Endothelial cell of umbilical vein (primary cell): ENCODE measurements around the gene PTN. TPM values are rescaled to one million over a fixed set of nuclear protein-coding genes. Genes with fewer than 3 reads are reported as not detected.

Experiments
- BruUV-seq: library from RNA; stranded (reverse); fragments of 400-500 nt; replicated peaks from 2 replicates; lab custom pipeline; 2021; lab: Mats Ljungman, UMichigan
- CTCF ChIA-PET: fragments of 300-600, 350-600 bp; sonication (Branson Sonifier 250); formaldehyde crosslinking; loops from one replicate; lab custom pipeline; 2021; ENCODE audit warnings: antibody characterized with exemption, inconsistent platforms; lab: Charles Lee
- POLR2A ChIA-PET: fragments of 300-600, 350-600 bp; sonication (Branson Sonifier 250); formaldehyde crosslinking; loops from one replicate; lab custom pipeline; 2021; ENCODE audit warnings: antibody characterized with exemption, inconsistent platforms; lab: Charles Lee
- DNase-seq: peaks from one replicate; pipeline ENCODE4 v3.0.0-alpha.2; 2011; ENCODE audit warnings: low read depth, low spot score
- FAIRE-seq: peaks from 2 replicates; lab custom pipeline; 2011; peaks lifted over from hg19 to GRCh38; lab: Jason Lieb, UNC
- H2AFZ ChIP-seq: 2 replicates; pipeline ENCODE4 v1.6.0; 2012; ENCODE audit warnings: low read depth, low read length, control low read depth, inconsistent platforms
- H3K27ac ChIP-seq: 2 replicates; pipeline ENCODE4 v1.5.1; 2011; ENCODE audit warnings: low read depth, mild to moderate bottlenecking, control low read depth, low read length, moderate library complexity; ENCODE audit not compliant: insufficient read depth
- H3K27me3 ChIP-seq, 2 experiments: 2 replicates each; pipeline versions ENCODE4 v1.6.0 to v1.6.1; 2011; ENCODE audit warnings: low read length in 2 of 2, mixed read lengths in 1 of 2; ENCODE audit not compliant: control insufficient read depth in 2 of 2, insufficient read depth in 2 of 2
- H3K36me3 ChIP-seq, 2 experiments: 2 replicates in 1 of 2; 3 replicates in 1 of 2; pipeline ENCODE4 v1.5.1; 2011; ENCODE audit warnings: low read length in 2 of 2, mild to moderate bottlenecking in 1 of 2, moderate library complexity in 1 of 2; ENCODE audit not compliant: control insufficient read depth in 2 of 2, insufficient read depth in 2 of 2; ENCODE audit errors: extremely low read depth in 1 of 2
- H3K4me1 ChIP-seq: 3 replicates; pipeline ENCODE4 v1.5.1; 2011; ENCODE audit warnings: mild to moderate bottlenecking, low read length; ENCODE audit not compliant: control insufficient read depth, insufficient read depth; ENCODE audit errors: extremely low read depth
- H3K4me2 ChIP-seq: 2 replicates; pipeline ENCODE4 v1.6.1; 2011; ENCODE audit warnings: low read length, control low read depth, mixed read lengths; ENCODE audit not compliant: insufficient read depth
- H3K4me3 ChIP-seq, 3 experiments: fragments of 200-600 bp in 1 of 3; sonication (generic), shearing (Covaris generic) in 1 of 3; replicated peaks in 1 of 3; 2 replicates each; pipeline ENCODE4 v1.5.1; 2011 to 2016; ENCODE audit warnings: control low read depth in 3 of 3, low read length in 3 of 3, mild to moderate bottlenecking in 2 of 3, inconsistent platforms in 1 of 3, low read depth in 1 of 3, moderate library complexity in 1 of 3; ENCODE audit not compliant: insufficient read depth in 1 of 3
- H3K79me2 ChIP-seq: 2 replicates; pipeline ENCODE4 v1.6.0; 2012; ENCODE audit warnings: low read length, inconsistent platforms; ENCODE audit not compliant: control insufficient read depth, insufficient read depth
- H3K9ac ChIP-seq: replicated peaks from 2 replicates; pipeline ENCODE3; 2011; ENCODE audit warnings: low read length, control low read depth; ENCODE audit not compliant: insufficient read depth; ENCODE audit errors: extremely low read depth
- H3K9me1 ChIP-seq: replicated peaks from 3 replicates; pipeline ENCODE4 v1.6.0; 2011; ENCODE audit warnings: mild to moderate bottlenecking, low read length; ENCODE audit not compliant: control insufficient read depth, insufficient read depth; ENCODE audit errors: extremely low read depth
- H3K9me3 ChIP-seq: replicated peaks from 2 replicates; pipeline ENCODE4 v1.5.1; 2012; ENCODE audit warnings: low read length, inconsistent platforms; ENCODE audit not compliant: control insufficient read depth, insufficient read depth
- H4K20me1 ChIP-seq: replicated peaks from 2 replicates; pipeline ENCODE3; 2011; ENCODE audit warnings: mild to moderate bottlenecking, low read length; ENCODE audit not compliant: control insufficient read depth, insufficient read depth; ENCODE audit errors: extremely low read depth
- EZH2 ChIP-seq: IDR thresholded peaks from 2 replicates; pipeline ENCODE4 v1.6.1; 2012; ENCODE audit warnings: borderline replicate concordance, low read depth, mild to moderate bottlenecking, moderate library complexity, low read length, inconsistent platforms; ENCODE audit not compliant: severe bottlenecking
- FOS ChIP-seq: IDR thresholded peaks from 2 replicates; pipeline ENCODE4 v1.6.1; 2011; ENCODE audit warnings: mild to moderate bottlenecking, low read length, moderate library complexity, borderline replicate concordance; ENCODE audit not compliant: insufficient read depth
- GATA2 ChIP-seq: IDR thresholded peaks from 2 replicates; pipeline ENCODE4 v1.7.0; 2011; ENCODE audit warnings: low read depth, mild to moderate bottlenecking, moderate library complexity, mixed read lengths, low read length; ENCODE audit not compliant: insufficient read length, insufficient read depth
- JUN ChIP-seq: IDR thresholded peaks from 2 replicates; pipeline ENCODE4 v1.6.1; 2011; ENCODE audit warnings: borderline replicate concordance, low read depth; ENCODE audit not compliant: insufficient read length, insufficient read depth
- MYC ChIP-seq: IDR thresholded peaks from one replicate; pipeline ENCODE4 v1.6.1; 2011; ENCODE audit warnings: mild to moderate bottlenecking, low read depth, low read length
- POLR2A ChIP-seq: IDR thresholded peaks from 2 replicates; pipeline ENCODE4 v1.6.1; 2012; ENCODE audit warnings: low read depth, mild to moderate bottlenecking, control low read depth, low read length
- POLR2AphosphoS5 ChIP-seq: IDR thresholded peaks from 2 replicates; pipeline ENCODE4 v1.6.1; 2012; ENCODE audit warnings: low read depth, mild to moderate bottlenecking, control low read depth, low read length, moderate library complexity; ENCODE audit not compliant: insufficient read depth
- dilution Hi-C: fragments of 300-500 bp; cut with MboI; formaldehyde crosslinking; loops from one replicate; pipeline ENCODE4 v1.15.0; 2019; ENCODE audit warnings: low sequenced_read_pairs; ENCODE audit not compliant: extremely low pct_ligation_motif_present
- intact Hi-C: fragments of 100-400 bp; cut with micrococcal nuclease; formaldehyde crosslinking; loops from one replicate; pipeline ENCODE4 v1.10.0; 2022
- polyA plus RNA-seq, 4 experiments: library from polyadenylated mRNA; depleted of rRNA in 3 of 4; stranded (reverse) in 3 of 4; unstranded in 1 of 4; fragments of >200 nt; gene quantifications; 2 replicates each; pipeline versions ENCODE4 v1.2.1 to v1.2.3, GENCODE V29; 2011 to 2012; ENCODE audit warnings: missing spikeins in 1 of 4
- total RNA-seq: library from RNA; stranded (reverse); gene quantifications from 2 replicates; pipeline ENCODE4 v1.2.3, GENCODE V29; 2021
- TF ChIP-seq, protein P1 (sequence below): IDR thresholded peaks from 2 replicates; pipeline ENCODE4 v1.6.1; 2011; ENCODE audit not compliant: insufficient read depth, insufficient read length
- TF ChIP-seq, protein P2 (sequence below), 2 donors: IDR thresholded peaks; 1 replicate in 1 of 2; 2 replicates in 1 of 2; pipeline ENCODE4 v1.5.1; 2011; ENCODE audit warnings: low read length in 2 of 2, mild to moderate bottlenecking in 2 of 2, moderate library complexity in 2 of 2, control low read depth in 1 of 2, inconsistent platforms in 1 of 2, low read depth in 1 of 2; ENCODE audit not compliant: insufficient read depth in 1 of 2; ENCODE audit errors: extremely low read depth in 1 of 2

Gene PTN
- total and polyA plus RNA-seq, 2 donors (not counting 3 experiments of a cell fraction or from before 2014, with no cell fraction given): 0.07 TPM; not detected in 1

DNA sequence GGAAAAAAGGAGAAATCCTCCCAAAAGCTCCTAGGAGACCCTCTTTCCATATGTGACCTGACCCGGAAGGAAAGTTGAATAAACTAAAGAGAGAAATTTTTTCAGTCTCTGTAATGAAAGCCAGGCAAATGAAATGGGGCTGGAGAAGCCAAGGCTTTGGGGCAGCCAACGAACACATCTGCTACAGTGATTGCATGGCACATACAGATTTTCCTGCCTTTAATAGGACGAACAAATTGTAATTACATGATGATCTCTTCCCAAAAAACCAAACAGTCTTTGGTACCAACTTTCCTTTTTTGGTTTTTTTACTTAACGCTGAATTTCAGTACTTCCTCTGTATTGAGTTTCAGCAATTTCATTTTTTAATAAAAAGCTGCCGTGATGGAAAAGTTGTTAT, 23.5 kb upstream of the PTN start:
- H3K9ac ChIP-seq: no peak overlapping the region
- CTCF ChIA-PET: no interaction called here

More for the DNA sequence above, 23.5 kb upstream of the PTN start:
- H3K4me1 ChIP-seq: no peaks in the 10 kb centered on the region
- no peaks in the 10 kb centered on the region for H3K36me3 ChIP-seq
- H2AFZ ChIP-seq: no peak overlapping the region
- no peaks in the 10 kb centered on the region for H3K9me3 ChIP-seq
- H3K4me2 ChIP-seq: no peak overlapping the region
- dilution Hi-C loops (no loop called here), intact Hi-C loops (no loop called here)
- no peak overlapping the region for H3K27ac ChIP-seq
- H4K20me1 ChIP-seq: no peaks in the 10 kb centered on the region
- POLR2A ChIA-PET: no interaction called here
- no peaks in the 10 kb centered on the region for H3K27me3 ChIP-seq
- FAIRE-seq (no peak), DNase-seq (no peak)
- TF ChIP-seq, protein P1, sequence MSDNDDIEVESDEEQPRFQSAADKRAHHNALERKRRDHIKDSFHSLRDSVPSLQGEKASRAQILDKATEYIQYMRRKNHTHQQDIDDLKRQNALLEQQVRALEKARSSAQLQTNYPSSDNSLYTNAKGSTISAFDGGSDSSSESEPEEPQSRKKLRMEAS: no peak
- TF ChIP-seq POLR2AphosphoS5 (no peak), MYC (no peak), POLR2A (no peak), FOS (no peak), JUN (no peak), GATA2 (no peak), EZH2 (no peak)
- TF ChIP-seq, protein P2, sequence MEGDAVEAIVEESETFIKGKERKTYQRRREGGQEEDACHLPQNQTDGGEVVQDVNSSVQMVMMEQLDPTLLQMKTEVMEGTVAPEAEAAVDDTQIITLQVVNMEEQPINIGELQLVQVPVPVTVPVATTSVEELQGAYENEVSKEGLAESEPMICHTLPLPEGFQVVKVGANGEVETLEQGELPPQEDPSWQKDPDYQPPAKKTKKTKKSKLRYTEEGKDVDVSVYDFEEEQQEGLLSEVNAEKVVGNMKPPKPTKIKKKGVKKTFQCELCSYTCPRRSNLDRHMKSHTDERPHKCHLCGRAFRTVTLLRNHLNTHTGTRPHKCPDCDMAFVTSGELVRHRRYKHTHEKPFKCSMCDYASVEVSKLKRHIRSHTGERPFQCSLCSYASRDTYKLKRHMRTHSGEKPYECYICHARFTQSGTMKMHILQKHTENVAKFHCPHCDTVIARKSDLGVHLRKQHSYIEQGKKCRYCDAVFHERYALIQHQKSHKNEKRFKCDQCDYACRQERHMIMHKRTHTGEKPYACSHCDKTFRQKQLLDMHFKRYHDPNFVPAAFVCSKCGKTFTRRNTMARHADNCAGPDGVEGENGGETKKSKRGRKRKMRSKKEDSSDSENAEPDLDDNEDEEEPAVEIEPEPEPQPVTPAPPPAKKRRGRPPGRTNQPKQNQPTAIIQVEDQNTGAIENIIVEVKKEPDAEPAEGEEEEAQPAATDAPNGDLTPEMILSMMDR (IDR thresholded peaks at IDR 0.05; ENCODE audit: extremely low read depth in 1 of 2, insufficient read depth in 1 of 2, low read depth in 1 of 2, low read length in 2 of 2): no peak
- BruUV-seq: no TSS peak
- no peaks in the 10 kb centered on the region for H3K9me1 ChIP-seq
- no peak overlapping the region for H3K4me3 ChIP-seq
- H3K79me2 ChIP-seq: no peaks in the 10 kb centered on the region
